GM23338 (cell line): ENCODE data around the gene FBXO2. TPM values are rescaled to one million over a fixed set of nuclear protein-coding genes. Genes with fewer than 3 reads are reported as not detected.

Experiments used
- ATAC-seq: fragments of 200-7000 bp; cut with Tn5 transposase; 3 replicates; pipeline ENCODE4 v1.9.1; 2020
- DNase-seq: peaks from one replicate; pipeline ENCODE4 v3.0.0-alpha.2; 2015; ENCODE audit warnings: low spot score
- H2AFZ ChIP-seq: fragments of 200-600 bp; sonication (generic); 2 replicates; pipeline ENCODE4 v1.8.0; 2016; ENCODE audit warnings: antibody characterized with exemption, mild to moderate bottlenecking, moderate library complexity
- H3F3A ChIP-seq: fragments of 200-600 bp; sonication (generic); replicated peaks from 2 replicates; pipeline ENCODE4 v1.8.0; 2017; ENCODE audit warnings: antibody characterized with exemption, mixed run types, low read depth
- H3K27ac ChIP-seq: fragments of 200-600 bp; sonication (generic); 2 replicates; pipeline ENCODE4 v1.6.1; 2016; ENCODE audit warnings: low read depth
- H3K27me3 ChIP-seq: fragments of 200-600 bp; sonication (generic); 2 replicates; pipeline ENCODE4 v1.8.0; 2016; ENCODE audit warnings: mild to moderate bottlenecking, mixed run types, moderate library complexity; ENCODE audit not compliant: insufficient read depth
- H3K36me3 ChIP-seq: fragments of 200-600 bp; sonication (generic); 2 replicates; pipeline ENCODE4 v1.8.0; 2016; ENCODE audit warnings: mild to moderate bottlenecking; ENCODE audit not compliant: insufficient read depth
- H3K4me1 ChIP-seq: fragments of 200-600 bp; sonication (generic); 2 replicates; pipeline ENCODE4 v1.8.0; 2016; ENCODE audit warnings: mild to moderate bottlenecking, moderate library complexity; ENCODE audit not compliant: insufficient read depth
- H3K4me2 ChIP-seq: fragments of 200-600 bp; sonication (generic); 2 replicates; pipeline ENCODE4 v1.7.1; 2017; ENCODE audit warnings: mixed run types
- H3K4me3 ChIP-seq: fragments of 200-600 bp; sonication (generic); 2 replicates; pipeline ENCODE4 v1.6.1; 2016; ENCODE audit warnings: mixed run types
- H3K79me2 ChIP-seq: fragments of 200-600 bp; sonication (generic); replicated peaks from 2 replicates; pipeline ENCODE4 v1.8.0; 2017; ENCODE audit warnings: mild to moderate bottlenecking; ENCODE audit not compliant: insufficient read depth
- H3K9me2 ChIP-seq: fragments of 200-600 bp; sonication (generic); 2 replicates; pipeline ENCODE4 v1.8.0; 2017; ENCODE audit not compliant: insufficient read depth
- H4K20me1 ChIP-seq: fragments of 200-600 bp; sonication (generic); replicated peaks from 2 replicates; pipeline ENCODE4 v1.8.0; 2017; ENCODE audit warnings: mild to moderate bottlenecking; ENCODE audit not compliant: insufficient read depth
- H3K27ac Mint-ChIP-seq: 2 replicates; pipeline ENCODE4 v1.8.0; 2020; ENCODE audit warnings: inconsistent platforms, mild to moderate bottlenecking, moderate library complexity, mixed read lengths
- H3K27me3 Mint-ChIP-seq: 3 replicates; pipeline ENCODE4 v1.8.0; 2022; ENCODE audit warnings: low read depth, mild to moderate bottlenecking, moderate library complexity, mixed read lengths, inconsistent platforms; ENCODE audit not compliant: insufficient read depth, poor library complexity
- H3K36me3 Mint-ChIP-seq: 3 replicates; pipeline ENCODE4 v1.8.0; 2021; ENCODE audit warnings: low read depth, mild to moderate bottlenecking, inconsistent platforms, moderate library complexity, mixed read lengths
- H3K4me1 Mint-ChIP-seq: 3 replicates; pipeline ENCODE4 v1.8.0; 2020; ENCODE audit warnings: mild to moderate bottlenecking, inconsistent platforms, mixed read lengths
- H3K4me3 Mint-ChIP-seq: 3 replicates; pipeline ENCODE4 v1.8.0; 2021; ENCODE audit warnings: moderate library complexity, mild to moderate bottlenecking, inconsistent platforms, mixed read lengths
- H3K9me3 Mint-ChIP-seq: 3 replicates; pipeline ENCODE4 v1.8.0; 2020; ENCODE audit warnings: moderate library complexity, mild to moderate bottlenecking, inconsistent platforms, mixed read lengths
- CREB1 ChIP-seq: fragments of 250-450 bp; sonication (Bioruptor Pico); IDR thresholded peaks from 2 replicates; pipeline ENCODE4 v1.5.0; 2020; ENCODE audit warnings: low read depth, mild to moderate bottlenecking, moderate library complexity
- CTCF ChIP-seq, 2 experiments: fragments of 200-600 bp in 1 of 2; sonication (generic) in 1 of 2; conservative IDR thresholded peaks; 2 replicates each; pipeline versions ENCODE4 v1.5.1 to v1.6.1; 2016 to 2017; ENCODE audit warnings: antibody characterized with exemption in 2 of 2, low read depth in 2 of 2, mild to moderate bottlenecking in 2 of 2, moderate library complexity in 1 of 2
- EZH2 ChIP-seq: fragments of 200-600 bp; sonication (generic); IDR thresholded peaks from one replicate; pipeline ENCODE4 v1.8.0; 2017; ENCODE audit warnings: antibody characterized with exemption, mild to moderate bottlenecking, low read depth; ENCODE audit not compliant: unreplicated experiment
- JUNB ChIP-seq: IDR thresholded peaks from one replicate; pipeline ENCODE4 v1.6.1; 2016; ENCODE audit warnings: antibody characterized with exemption; ENCODE audit not compliant: unreplicated experiment
- POLR2AphosphoS5 ChIP-seq: IDR thresholded peaks from 2 replicates; pipeline ENCODE4 v1.6.1; 2016; ENCODE audit warnings: antibody characterized with exemption, low read depth
- REST ChIP-seq: IDR thresholded peaks from one replicate; pipeline ENCODE4 v1.6.1; 2018; ENCODE audit warnings: antibody characterized with exemption; ENCODE audit not compliant: unreplicated experiment
- polyA plus RNA-seq: library from polyadenylated mRNA; unstranded; fragments of >200 nt; fragmentation: Nextera tagmentation; extraction: Ambion mirVana; gene quantifications from 2 replicates; pipeline ENCODE4 v1.2.1, GENCODE V29; 2016
- total RNA-seq: library from RNA; depleted of rRNA; stranded (reverse); fragments of >200 nt; shearing (Covaris generic); gene quantifications from 2 replicates; pipeline ENCODE4 v1.2.3, GENCODE V29; 2014

Gene FBXO2
- total and polyA plus RNA-seq, 2 experiments from 2014 or later = 44.4 to 84.6 TPM

GRCh38 chr1:11701981-11702803 is 48.0 kb upstream of the FBXO2 start:
- Histone ChIP-seq H3K36me3 (no peaks in the 10 kb centered on the region; the same call in 1 of the 2 replicates), H4K20me1 (no peaks in the 10 kb centered on the region), H3K4me3 (no peak overlapping the region), H3K9me2 (no peaks in the 10 kb centered on the region), H3F3A (peaks cover 18% of the 10 kb centered on the region), H3K4me1 (peaks cover 50% of the 10 kb centered on the region), H3K4me2 (no peak overlapping the region; the same call in 1 of the 2 replicates), H3K27ac (no peak overlapping the region), H2AFZ (no peak overlapping the region), H3K79me2 (peaks cover 37% of the 10 kb centered on the region), H3K27me3 (no peaks in the 10 kb centered on the region)
- Mint-ChIP-seq H3K4me1 (peaks cover 55% of the 10 kb centered on the region), H3K27me3 (peaks cover 14% of the 10 kb centered on the region), H3K9me3 (no peaks in the 10 kb centered on the region), H3K4me3 (no peak overlapping the region), H3K27ac (no peak overlapping the region), H3K36me3 (no peaks in the 10 kb centered on the region)
- TF ChIP-seq JUNB = no peak
- no peak for TF ChIP-seq CREB1 (CRISPR knock-in tag)
- no peak for TF ChIP-seq EZH2
- no peak for TF ChIP-seq POLR2AphosphoS5
- TF ChIP-seq REST = no peak
- ATAC-seq (no peak), DNase-seq (no peak)

GRCh38 chr1:11701551-11701961 is 47.3 kb upstream of the FBXO2 start:
- no peak overlapping the region for H3K27ac Mint-ChIP-seq

More at GRCh38 chr1:11701551-11701961, 47.3 kb upstream of the FBXO2 start:
- peaks cover 37% of the 10 kb centered on the region for H3K79me2 ChIP-seq
- peak overlapping the region; percentile 73; the same call in 1 of the 2 replicates for H3K4me2 ChIP-seq
- Mint-ChIP-seq H3K4me3 (no peak overlapping the region), H3K27me3 (peaks cover 12% of the 10 kb centered on the region), H3K36me3 (no peaks in the 10 kb centered on the region), H3K4me1 (peaks cover 51% of the 10 kb centered on the region), H3K9me3 (no peaks in the 10 kb centered on the region)
- peak overlapping the region; percentile 60; the same call in 1 of the 2 replicates for H3K27ac ChIP-seq
- peaks cover 46% of the 10 kb centered on the region for H3K4me1 ChIP-seq
- no peaks in the 10 kb centered on the region for H4K20me1 ChIP-seq
- H3K36me3 ChIP-seq = no peaks in the 10 kb centered on the region; the same call in 1 of the 2 replicates
- H3K4me3 ChIP-seq = 0 out of 2 replicates have a peak overlapping the region, but pooled peaks have one; percentile 31
- ATAC-seq (peak; percentile 7; the same call in 2 of the 3 replicates), DNase-seq (no peak)
- H3K9me2 ChIP-seq = no peaks in the 10 kb centered on the region
- peaks cover 17% of the 10 kb centered on the region for H3F3A ChIP-seq
- no peak overlapping the region for H2AFZ ChIP-seq
- TF ChIP-seq CTCF (conservative IDR thresholded peaks at IDR 0.05; ENCODE audit: low read depth in 2 of 2) = no peak
- H3K27me3 ChIP-seq = no peaks in the 10 kb centered on the region
